ENCODE measurements around the gene IZUMO3.

IZUMO3 gene

GRCh38 chr9:24504521-24504920 lies 41.2 kb downstream of the IZUMO3 start:
- no peak for TF ChIP-seq ZFX (IDR thresholded peaks at IDR 0.05; ENCODE audit: borderline replicate concordance)
- TF ChIP-seq CTCF (IDR thresholded peaks at IDR 0.05): no peak
- no peak overlapping the region for H3K27ac ChIP-seq

- TF ChIP-seq ZFX (IDR thresholded peaks at IDR 0.05; ENCODE audit: borderline replicate concordance) (no peak), CTCF (IDR thresholded peaks at IDR 0.05) (no peak)
- H3K27ac ChIP-seq: no peak overlapping the region
These were observed 43.3 kb downstream of the IZUMO3 start for GRCh38 chr9:24502206-24502937.

GRCh38 chr9:24500761-24501160 lies 44.9 kb downstream of the IZUMO3 start:
- no peak overlapping the region for H3K27ac ChIP-seq
- no peak for TF ChIP-seq CTCF (IDR thresholded peaks at IDR 0.05)
- TF ChIP-seq ZFX (IDR thresholded peaks at IDR 0.05; ENCODE audit: borderline replicate concordance): no peak

GRCh38 chr9:24498632-24499031 lies 47.1 kb downstream of the IZUMO3 start:
- no peak for TF ChIP-seq CTCF (IDR thresholded peaks at IDR 0.05)
- no peak for TF ChIP-seq ZFX (IDR thresholded peaks at IDR 0.05; ENCODE audit: borderline replicate concordance)
- H3K27ac ChIP-seq: no peak overlapping the region

- H3K27ac ChIP-seq: no peak overlapping the region
- no peak for TF ChIP-seq CTCF (IDR thresholded peaks at IDR 0.05)
- no peak for TF ChIP-seq ZFX (IDR thresholded peaks at IDR 0.05; ENCODE audit: borderline replicate concordance)
These were observed 48.0 kb downstream of the IZUMO3 start for GRCh38 chr9:24497671-24498070.

Data from 22Rv1 (cell line).